Measurements from ENCODE around the gene THSD7B.

THSD7B gene

GRCh38 chr2:136828162-136828561 lies 62.8 kb downstream of the THSD7B start:
- DNase-seq: no peak

GRCh38 chr2:136828774-136829173 lies 63.4 kb downstream of the THSD7B start:
- DNase-seq: no peak

GRCh38 chr2:136844546-136844945 lies 79.2 kb downstream of the THSD7B start:
- no peak for DNase-seq

- no peak for DNase-seq
Observed at GRCh38 chr2:136858656-136859055, 93.3 kb downstream of the THSD7B start.

GRCh38 chr2:136860443-136860958 lies 95.2 kb downstream of the THSD7B start:
- DNase-seq: no peak

- no peak for DNase-seq
Observed at GRCh38 chr2:136863468-136863867, 98.1 kb downstream of the THSD7B start.

GRCh38 chr2:136863874-136864273 lies 98.5 kb downstream of the THSD7B start:
- DNase-seq: no peak

- DNase-seq: no peak
Observed at GRCh38 chr2:136871424-136871823, 106.1 kb downstream of the THSD7B start.

- peak; percentile 18 for DNase-seq
Observed at GRCh38 chr2:136874258-136874657, 108.9 kb downstream of the THSD7B start.

- DNase-seq: no peak
Observed at GRCh38 chr2:136891100-136891499, 125.8 kb downstream of the THSD7B start.

GRCh38 chr2:136894007-136894634 lies 128.8 kb downstream of the THSD7B start:
- no peak for DNase-seq

- no peak for DNase-seq
Observed at GRCh38 chr2:136901732-136902131, 136.4 kb downstream of the THSD7B start.

- DNase-seq: no peak
Observed at GRCh38 chr2:136905779-136906178, 140.4 kb downstream of the THSD7B start.

GRCh38 chr2:136909777-136910176 lies 144.4 kb downstream of the THSD7B start:
- DNase-seq: no peak

GRCh38 chr2:136916131-136916530 lies 150.8 kb downstream of the THSD7B start:
- no peak for DNase-seq

GRCh38 chr2:136917411-136917881 lies 152.1 kb downstream of the THSD7B start:
- DNase-seq: no peak

GRCh38 chr2:136919682-136920081 lies 154.3 kb downstream of the THSD7B start:
- DNase-seq: no peak

GRCh38 chr2:136920652-136921333 lies 155.4 kb downstream of the THSD7B start:
- no peak for DNase-seq

- DNase-seq: no peak
Observed at GRCh38 chr2:136927156-136927555, 161.8 kb downstream of the THSD7B start.

GRCh38 chr2:136929531-136929930 lies 164.2 kb downstream of the THSD7B start:
- DNase-seq: no peak

- peak; percentile 15 for DNase-seq
Observed at GRCh38 chr2:136932700-136933099, 167.4 kb downstream of the THSD7B start.

- no peak for DNase-seq
Observed at GRCh38 chr2:136935119-136935518, 169.8 kb downstream of the THSD7B start.

- no peak for DNase-seq
Observed at GRCh38 chr2:136956050-136956449, 190.7 kb downstream of the THSD7B start.

- DNase-seq: no peak
Observed at GRCh38 chr2:136957044-136957443, 191.7 kb downstream of the THSD7B start.

Measured in hematopoietic multipotent progenitor cell treated with erythropoietin and hydrocortisone succinate and interleukin-3 and kit ligand, for 6 days (in vitro differentiated cells).